CMK (cell line): ENCODE measurements around the gene HCN1.

Source experiments
- DNase-seq: peaks from one replicate; pipeline ENCODE4 v3.0.0-alpha.2; 2010; ENCODE audit warnings: low read depth

Gene HCN1

GRCh38 chr5:45288746-45289145 lies 407.4 kb downstream of the HCN1 start:
- DNase-seq = no peak

DNA sequence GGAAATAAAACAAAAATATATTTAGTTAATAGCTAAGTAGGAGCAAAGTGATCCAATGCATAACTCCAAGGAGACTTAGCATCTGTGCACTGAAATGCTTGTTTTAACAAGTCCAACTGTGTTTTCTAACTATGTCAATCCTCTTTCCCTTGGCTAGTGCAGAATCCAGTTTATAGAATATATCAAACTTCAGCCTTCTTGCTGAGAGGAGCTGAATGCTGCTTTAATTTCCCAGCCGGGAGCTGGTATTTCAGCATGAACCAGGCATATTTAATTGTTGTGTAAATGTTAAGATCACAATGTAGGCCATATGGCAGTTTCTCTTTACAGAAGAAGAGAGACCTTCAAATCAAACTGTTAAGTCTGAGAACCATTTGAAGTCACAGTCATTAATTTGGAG lies 411.7 kb downstream of the HCN1 start:
- DNase-seq = no peak

- DNase-seq = no peak
Observed at GRCh38 chr5:45281081-45281480, 415.1 kb downstream of the HCN1 start.

DNA sequence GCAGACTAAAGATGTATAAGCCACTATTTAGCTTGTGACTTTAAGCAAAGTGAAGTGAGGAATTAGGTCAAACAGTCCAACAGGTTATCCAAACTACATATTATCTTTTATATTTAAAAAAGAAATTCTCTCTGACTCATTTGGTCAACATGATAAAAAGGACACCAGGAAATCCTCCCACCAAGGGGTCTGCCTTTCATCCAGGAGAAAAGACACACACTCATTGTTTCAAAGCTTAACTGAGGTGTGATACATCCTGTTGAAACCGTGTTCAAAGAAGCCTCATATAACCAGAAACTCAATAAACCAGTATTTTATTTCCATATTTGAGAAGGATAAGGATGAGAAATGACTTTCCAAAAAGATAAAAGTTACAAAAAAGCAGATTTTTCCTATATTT lies 417.1 kb downstream of the HCN1 start:
- no peak for DNase-seq

DNA sequence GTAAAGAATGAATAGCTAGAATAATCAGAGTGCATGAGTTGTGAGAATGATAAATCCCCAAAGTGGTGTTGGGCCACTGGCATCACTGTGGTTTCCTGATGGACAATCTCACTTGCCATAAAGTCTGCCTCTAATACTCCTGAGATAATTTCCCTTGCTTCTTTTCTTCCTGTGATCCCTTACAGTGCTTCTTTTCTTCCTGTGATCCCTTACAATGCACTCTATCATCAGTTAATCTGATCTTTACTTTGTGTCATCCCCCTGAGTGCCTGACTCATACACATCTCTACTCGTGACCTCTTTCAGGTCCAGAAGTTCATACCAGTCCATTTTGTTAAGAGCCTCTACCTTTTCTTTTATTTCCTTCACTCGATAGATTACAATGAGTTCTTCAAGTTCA lies 418.3 kb downstream of the HCN1 start:
- no peak for DNase-seq

DNA sequence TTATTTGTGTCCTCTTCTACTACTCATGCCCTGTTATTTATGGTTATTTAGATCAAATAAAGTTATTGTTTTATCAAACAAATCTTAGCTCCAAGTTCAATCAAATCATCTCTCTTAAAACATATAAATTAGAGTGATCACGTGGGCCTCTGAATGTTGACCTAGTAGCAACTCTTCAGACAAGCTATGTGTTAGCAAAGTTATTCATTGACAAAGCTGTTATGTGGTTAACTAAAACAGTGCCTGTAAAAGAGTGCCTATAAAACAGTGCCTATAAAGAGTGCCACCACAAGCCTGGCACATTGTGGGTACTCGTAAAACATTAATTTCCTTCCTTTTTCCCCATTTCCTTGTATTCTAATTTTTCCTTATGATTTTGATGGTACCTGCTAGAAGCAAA lies 421.9 kb downstream of the HCN1 start:
- DNase-seq = no peak

DNA sequence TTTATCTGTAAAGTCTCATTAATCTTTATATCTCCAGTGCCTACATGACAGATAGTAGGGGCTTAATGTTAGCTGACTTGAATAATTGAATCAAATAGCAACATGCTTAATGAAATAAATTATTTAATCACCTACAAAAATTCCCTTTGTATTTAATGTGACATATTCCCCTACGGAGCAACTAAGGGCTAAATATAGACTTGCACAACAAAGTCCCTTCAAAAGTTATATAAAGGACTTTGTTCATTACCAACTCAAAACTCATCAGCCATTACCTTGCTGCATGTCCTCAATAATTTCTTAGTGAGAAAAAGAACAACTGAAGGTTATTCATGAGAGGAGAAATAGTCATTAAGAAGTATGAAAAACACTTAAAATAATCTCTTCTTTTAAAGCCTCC lies 424.6 kb downstream of the HCN1 start:
- DNase-seq = no peak

- no peak for DNase-seq
Observed at GRCh38 chr5:45264447-45264846, 431.7 kb downstream of the HCN1 start.

GRCh38 chr5:45262061-45262590 lies 434.1 kb downstream of the HCN1 start:
- DNase-seq = no peak

DNA sequence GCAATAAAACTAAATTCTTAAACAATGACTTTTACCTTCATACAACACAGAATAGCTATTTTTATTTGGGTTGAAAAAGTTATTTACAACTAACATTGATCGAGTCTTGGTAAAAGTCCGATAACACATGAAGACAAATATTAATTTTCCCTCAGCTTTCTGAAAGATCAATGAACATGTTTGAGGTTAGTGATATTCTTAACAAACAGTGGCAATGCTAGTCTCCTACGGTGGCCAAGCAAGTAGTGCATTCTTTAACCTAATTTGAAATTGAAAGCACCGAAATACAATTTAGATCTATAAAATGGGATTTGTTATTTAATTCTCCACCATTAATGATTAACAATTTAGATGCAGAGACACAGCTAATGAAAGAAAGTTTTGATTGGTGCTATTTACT lies 435.1 kb downstream of the HCN1 start:
- no peak for DNase-seq

DNA sequence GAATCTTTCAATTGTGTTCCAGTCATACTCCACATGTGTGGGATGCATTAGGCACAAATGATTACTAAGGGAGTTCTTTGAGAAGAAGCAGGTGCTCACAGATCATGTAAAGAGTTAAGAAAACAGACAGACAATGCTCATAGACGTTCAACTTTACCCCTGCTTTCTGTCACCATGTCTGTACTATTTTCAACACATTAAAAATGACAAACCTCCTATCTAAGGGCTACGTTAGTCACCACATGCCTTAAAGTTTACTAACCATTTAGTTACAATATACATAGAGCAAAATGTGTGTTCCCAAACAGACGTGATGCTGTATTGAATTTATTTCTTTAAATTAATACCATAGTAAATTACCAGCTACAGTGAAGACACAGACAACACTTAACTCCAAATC lies 435.9 kb downstream of the HCN1 start:
- no peak for DNase-seq

DNA sequence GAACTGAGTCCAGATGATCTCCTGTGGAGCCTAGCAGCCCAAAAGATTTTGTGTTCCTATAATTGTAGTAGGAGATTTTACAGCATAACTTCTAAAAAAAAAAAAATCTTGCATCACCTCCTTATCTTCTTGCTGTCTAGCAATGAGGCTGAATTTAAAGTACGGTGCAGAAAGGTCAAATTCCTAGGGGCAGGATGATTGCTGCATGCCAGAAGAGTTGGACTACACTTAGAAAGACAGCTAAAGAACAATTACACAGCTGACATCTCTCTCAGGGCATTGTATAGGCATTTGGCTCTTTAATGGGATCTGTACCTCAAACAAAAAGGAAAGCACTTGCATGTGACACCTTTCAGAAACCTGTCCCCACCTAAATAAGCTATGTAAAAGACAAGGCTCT lies 443.2 kb downstream of the HCN1 start:
- DNase-seq = no peak

DNA sequence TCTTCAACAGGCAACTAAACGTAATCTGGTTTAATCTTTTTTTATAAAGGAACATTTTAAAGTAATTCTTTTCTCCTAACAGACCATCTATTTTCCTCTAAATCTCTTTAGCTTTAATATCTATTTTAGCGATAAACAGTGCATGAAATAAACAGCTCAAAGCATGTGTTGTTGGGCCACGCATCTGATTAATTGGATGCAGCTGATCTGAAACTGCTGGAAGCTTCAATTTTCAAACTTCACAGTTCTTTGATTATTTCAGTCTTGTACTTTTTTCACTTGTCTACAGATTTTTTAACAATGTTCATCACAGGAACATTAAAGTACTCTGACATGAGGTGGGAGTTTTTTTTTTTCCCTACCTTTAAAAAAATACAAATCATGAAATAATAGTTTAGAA lies 443.6 kb downstream of the HCN1 start:
- no peak for DNase-seq

DNA sequence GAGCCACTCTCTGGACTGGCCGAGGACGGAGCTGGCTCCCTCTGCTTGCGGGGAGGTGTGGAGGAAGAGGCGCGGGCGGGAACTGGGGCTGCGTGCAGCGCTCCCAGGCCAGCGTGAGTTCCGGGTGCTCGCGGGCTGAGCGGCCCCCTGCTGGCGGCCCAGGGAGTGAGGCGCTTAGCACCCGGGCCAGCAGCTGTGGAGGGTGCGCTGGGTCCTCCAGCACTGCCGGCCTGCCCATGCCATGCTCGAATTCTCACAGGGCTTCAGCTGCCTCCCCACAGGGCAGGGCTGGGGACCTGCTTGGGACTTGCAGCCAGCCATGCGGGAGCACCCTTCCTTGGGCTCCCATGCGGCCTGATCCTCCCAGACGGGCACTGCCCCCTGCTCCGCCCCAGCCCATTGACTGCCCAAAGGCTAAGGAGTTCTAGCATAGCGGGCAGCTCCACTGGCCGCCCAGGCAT lies 470.6 kb downstream of the HCN1 start:
- no peak for DNase-seq

- DNase-seq = no peak
Observed at GRCh38 chr5:45205403-45205961, 490.7 kb downstream of the HCN1 start.
